ENCODE data around the gene NR2E3. TPM values are rescaled to one million over a fixed set of nuclear protein-coding genes. Genes with fewer than 3 reads are reported as not detected.

The NR2E3 gene
- total and polyA plus RNA-seq, 2 of the 13 experiments (the other 11 are each of a cell fraction or from before 2014, with no cell fraction given), result not detected

DNA sequence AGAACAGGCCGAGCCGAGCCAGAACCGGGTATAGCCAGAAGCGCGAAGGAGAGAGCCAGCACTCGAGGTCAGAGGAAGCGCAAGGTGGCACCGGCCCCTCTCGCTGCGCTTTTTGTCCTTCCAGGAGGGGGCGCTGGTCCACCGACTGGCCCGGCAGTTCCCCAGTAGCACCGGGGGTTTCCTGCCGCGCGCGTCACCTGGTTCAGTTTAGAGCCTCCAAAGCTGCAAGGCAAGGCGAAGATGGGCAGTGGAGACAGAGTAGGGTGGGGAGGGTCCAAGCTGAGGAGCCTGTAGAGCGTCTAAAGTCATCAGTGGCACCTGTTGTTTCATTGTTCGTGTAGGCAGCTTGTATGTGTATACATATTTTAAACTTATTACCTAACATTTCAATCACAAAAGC is 7.6 kb upstream of the NR2E3 start (continued):
- TF ChIP-seq, protein P1, sequence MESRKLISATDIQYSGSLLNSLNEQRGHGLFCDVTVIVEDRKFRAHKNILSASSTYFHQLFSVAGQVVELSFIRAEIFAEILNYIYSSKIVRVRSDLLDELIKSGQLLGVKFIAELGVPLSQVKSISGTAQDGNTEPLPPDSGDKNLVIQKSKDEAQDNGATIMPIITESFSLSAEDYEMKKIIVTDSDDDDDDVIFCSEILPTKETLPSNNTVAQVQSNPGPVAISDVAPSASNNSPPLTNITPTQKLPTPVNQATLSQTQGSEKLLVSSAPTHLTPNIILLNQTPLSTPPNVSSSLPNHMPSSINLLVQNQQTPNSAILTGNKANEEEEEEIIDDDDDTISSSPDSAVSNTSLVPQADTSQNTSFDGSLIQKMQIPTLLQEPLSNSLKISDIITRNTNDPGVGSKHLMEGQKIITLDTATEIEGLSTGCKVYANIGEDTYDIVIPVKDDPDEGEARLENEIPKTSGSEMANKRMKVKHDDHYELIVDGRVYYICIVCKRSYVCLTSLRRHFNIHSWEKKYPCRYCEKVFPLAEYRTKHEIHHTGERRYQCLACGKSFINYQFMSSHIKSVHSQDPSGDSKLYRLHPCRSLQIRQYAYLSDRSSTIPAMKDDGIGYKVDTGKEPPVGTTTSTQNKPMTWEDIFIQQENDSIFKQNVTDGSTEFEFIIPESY (CRISPR knock-in tag; IDR thresholded peaks at IDR 0.05), result peak; percentile 77
- TF ChIP-seq KDM2A (CRISPR knock-in tag; IDR thresholded peaks at IDR 0.05; ENCODE audit: borderline replicate concordance, low read depth) (peak; percentile 46; the same call in 1 of the 2 replicates), RAD21 (CRISPR knock-in tag; IDR thresholded peaks at IDR 0.05) (0 out of 2 replicates have a peak, but pooled peaks have one; percentile 32), TAF1 (CRISPR knock-in tag; IDR thresholded peaks at IDR 0.05) (no peak), KDM5B (CRISPR knock-in tag; IDR thresholded peaks at IDR 0.05; ENCODE audit: borderline replicate concordance) (peak; percentile 26; the same call in 1 of the 2 replicates)
- TF ChIP-seq, protein P2, sequence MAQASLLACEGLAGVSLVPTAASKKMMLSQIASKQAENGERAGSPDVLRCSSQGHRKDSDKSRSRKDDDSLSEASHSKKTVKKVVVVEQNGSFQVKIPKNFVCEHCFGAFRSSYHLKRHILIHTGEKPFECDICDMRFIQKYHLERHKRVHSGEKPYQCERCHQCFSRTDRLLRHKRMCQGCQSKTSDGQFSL (CRISPR knock-in tag; IDR thresholded peaks at IDR 0.05), result no peak
- TF ChIP-seq, protein P3, sequence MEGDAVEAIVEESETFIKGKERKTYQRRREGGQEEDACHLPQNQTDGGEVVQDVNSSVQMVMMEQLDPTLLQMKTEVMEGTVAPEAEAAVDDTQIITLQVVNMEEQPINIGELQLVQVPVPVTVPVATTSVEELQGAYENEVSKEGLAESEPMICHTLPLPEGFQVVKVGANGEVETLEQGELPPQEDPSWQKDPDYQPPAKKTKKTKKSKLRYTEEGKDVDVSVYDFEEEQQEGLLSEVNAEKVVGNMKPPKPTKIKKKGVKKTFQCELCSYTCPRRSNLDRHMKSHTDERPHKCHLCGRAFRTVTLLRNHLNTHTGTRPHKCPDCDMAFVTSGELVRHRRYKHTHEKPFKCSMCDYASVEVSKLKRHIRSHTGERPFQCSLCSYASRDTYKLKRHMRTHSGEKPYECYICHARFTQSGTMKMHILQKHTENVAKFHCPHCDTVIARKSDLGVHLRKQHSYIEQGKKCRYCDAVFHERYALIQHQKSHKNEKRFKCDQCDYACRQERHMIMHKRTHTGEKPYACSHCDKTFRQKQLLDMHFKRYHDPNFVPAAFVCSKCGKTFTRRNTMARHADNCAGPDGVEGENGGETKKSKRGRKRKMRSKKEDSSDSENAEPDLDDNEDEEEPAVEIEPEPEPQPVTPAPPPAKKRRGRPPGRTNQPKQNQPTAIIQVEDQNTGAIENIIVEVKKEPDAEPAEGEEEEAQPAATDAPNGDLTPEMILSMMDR (CRISPR knock-in tag; IDR thresholded peaks at IDR 0.05), result peak; percentile 75

DNA sequence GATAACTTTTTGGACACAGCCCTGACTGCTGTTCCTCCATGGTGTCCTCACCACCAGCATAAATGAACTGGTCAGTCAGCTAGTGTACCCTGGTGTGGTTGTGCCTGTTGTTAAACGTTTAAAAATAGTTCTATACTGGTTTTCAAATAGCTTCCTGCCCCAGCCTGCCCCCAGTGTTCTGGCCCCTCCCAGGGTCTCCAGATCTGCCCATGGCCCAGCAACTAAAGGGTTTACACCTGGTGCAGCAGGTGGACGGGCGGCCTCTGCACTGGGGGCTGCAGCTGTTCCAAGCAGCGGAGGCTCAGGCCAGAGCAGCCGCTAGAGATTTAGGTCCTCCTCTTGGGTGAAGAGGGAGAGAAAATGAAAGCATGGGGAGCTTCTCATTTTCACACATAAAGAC is 6.1 kb upstream of the NR2E3 start:
- WGBS (ENCODE audit: low lambda C conversion rate), result 0% methylated on average over 5 of the region's 5 CpGs
- no peaks in the 10 kb centered on the region for H4K20me1 ChIP-seq (ENCODE audit: insufficient read depth, low read length)
- DNase-seq (ENCODE audit: low spot score) (no peak), ATAC-seq (no peak), FAIRE-seq (no peak)
- no peaks in the 10 kb centered on the region for H3K9me3 ChIP-seq (ENCODE audit: low read length)
- POLR2A ChIA-PET, result no interaction called here
- no peak overlapping the region for H3K4me2 ChIP-seq (ENCODE audit: low read depth, low read length)
- no peak overlapping the region for H2AFZ ChIP-seq (ENCODE audit: low read length)
- peaks cover 9 to 21% of the 10 kb centered on the region in 2 experiments; a peak in 4 of 5 replicates for H3K27me3 ChIP-seq (ENCODE audit: control insufficient read depth in 1 of 2, insufficient read depth in 2 of 2, low read length in 2 of 2)
- no peaks in the 10 kb centered on the region for H3K79me2 ChIP-seq (ENCODE audit: insufficient read depth, low read length)
- intact Hi-C loops (cut with micrococcal nuclease; ENCODE audit: unreplicated experiment) (loop anchor here (5.0 kb wide), 1 partner anchor 357 kb away; no protein-coding TSS in a partner anchor), in situ Hi-C loops (cut with HindIII; ENCODE audit: extremely low pct_ligation_motif_present, low pct_unique_long_range_greater_than_20kb) (loop anchor here (5.0 to 10.0 kb wide), 4 partner anchors 57 to 689 kb away; partner anchors contain the start of gene THSD4)
- no peaks in the 10 kb centered on the region for H3K36me3 ChIP-seq (replicated peaks in 1 of 2; ENCODE audit: control insufficient read depth in 1 of 2, insufficient read depth in 2 of 2, low read length in 2 of 2)
- CTCF ChIA-PET (ENCODE audit: low intra/inter-chr PET ratio, low total read pairs), result interaction anchor here (2.0 kb wide), 1 partner anchor 351 kb away, joined by 12 read pairs; no protein-coding TSS in a partner anchor
- no peak overlapping the region for H3K27ac ChIP-seq (ENCODE audit: extremely low read length, insufficient read depth, low read length)
- H3K4me3 ChIP-seq (replicated peaks in 1 of 3; ENCODE audit: insufficient read depth in 1 of 3, low read depth in 2 of 3, low read length in 3 of 3), result no peak overlapping the region
- no TSS peak for BruUV-seq (replicated peaks)
- no peak overlapping the region for H3K9ac ChIP-seq (ENCODE audit: insufficient read depth, low read depth, low read length)
- H3K4me1 ChIP-seq (ENCODE audit: insufficient read depth, low read length), result no peaks in the 10 kb centered on the region
- no peak for TF ChIP-seq ETV5 (CRISPR knock-in tag; IDR thresholded peaks at IDR 0.05; ENCODE audit: borderline replicate concordance)
- no peak for TF ChIP-seq ZNF235 (CRISPR knock-in tag; IDR thresholded peaks at IDR 0.05; ENCODE audit: borderline replicate concordance)
- TF ChIP-seq TARDBP (CRISPR knock-in tag; IDR thresholded peaks at IDR 0.05), result no peak
- TF ChIP-seq, protein P4, sequence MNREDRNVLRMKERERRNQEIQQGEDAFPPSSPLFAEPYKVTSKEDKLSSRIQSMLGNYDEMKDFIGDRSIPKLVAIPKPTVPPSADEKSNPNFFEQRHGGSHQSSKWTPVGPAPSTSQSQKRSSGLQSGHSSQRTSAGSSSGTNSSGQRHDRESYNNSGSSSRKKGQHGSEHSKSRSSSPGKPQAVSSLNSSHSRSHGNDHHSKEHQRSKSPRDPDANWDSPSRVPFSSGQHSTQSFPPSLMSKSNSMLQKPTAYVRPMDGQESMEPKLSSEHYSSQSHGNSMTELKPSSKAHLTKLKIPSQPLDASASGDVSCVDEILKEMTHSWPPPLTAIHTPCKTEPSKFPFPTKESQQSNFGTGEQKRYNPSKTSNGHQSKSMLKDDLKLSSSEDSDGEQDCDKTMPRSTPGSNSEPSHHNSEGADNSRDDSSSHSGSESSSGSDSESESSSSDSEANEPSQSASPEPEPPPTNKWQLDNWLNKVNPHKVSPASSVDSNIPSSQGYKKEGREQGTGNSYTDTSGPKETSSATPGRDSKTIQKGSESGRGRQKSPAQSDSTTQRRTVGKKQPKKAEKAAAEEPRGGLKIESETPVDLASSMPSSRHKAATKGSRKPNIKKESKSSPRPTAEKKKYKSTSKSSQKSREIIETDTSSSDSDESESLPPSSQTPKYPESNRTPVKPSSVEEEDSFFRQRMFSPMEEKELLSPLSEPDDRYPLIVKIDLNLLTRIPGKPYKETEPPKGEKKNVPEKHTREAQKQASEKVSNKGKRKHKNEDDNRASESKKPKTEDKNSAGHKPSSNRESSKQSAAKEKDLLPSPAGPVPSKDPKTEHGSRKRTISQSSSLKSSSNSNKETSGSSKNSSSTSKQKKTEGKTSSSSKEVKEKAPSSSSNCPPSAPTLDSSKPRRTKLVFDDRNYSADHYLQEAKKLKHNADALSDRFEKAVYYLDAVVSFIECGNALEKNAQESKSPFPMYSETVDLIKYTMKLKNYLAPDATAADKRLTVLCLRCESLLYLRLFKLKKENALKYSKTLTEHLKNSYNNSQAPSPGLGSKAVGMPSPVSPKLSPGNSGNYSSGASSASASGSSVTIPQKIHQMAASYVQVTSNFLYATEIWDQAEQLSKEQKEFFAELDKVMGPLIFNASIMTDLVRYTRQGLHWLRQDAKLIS (CRISPR knock-in tag; IDR thresholded peaks at IDR 0.05), result no peak
- TF ChIP-seq SOX6 (IDR thresholded peaks at IDR 0.05), result no peak
- no peak for TF ChIP-seq SOX6 (CRISPR knock-in tag; IDR thresholded peaks at IDR 0.05)
- no peak for TF ChIP-seq RARG (CRISPR knock-in tag; IDR thresholded peaks at IDR 0.05; ENCODE audit: low read depth)

All from HepG2 (cell line).